GM18507 (cell line): ENCODE measurements around the gene STAB2.

Experiments used
- DNase-seq: peaks from one replicate; pipeline ENCODE4 v3.0.0; 2011; ENCODE audit warnings: low read depth; ENCODE audit not compliant: insufficient read length; ENCODE audit errors: extremely low spot score
- FAIRE-seq: peaks from 2 replicates; lab custom pipeline; 2011; peaks lifted over from hg19 to GRCh38; lab: Jason Lieb, UNC

STAB2 gene

DNA sequence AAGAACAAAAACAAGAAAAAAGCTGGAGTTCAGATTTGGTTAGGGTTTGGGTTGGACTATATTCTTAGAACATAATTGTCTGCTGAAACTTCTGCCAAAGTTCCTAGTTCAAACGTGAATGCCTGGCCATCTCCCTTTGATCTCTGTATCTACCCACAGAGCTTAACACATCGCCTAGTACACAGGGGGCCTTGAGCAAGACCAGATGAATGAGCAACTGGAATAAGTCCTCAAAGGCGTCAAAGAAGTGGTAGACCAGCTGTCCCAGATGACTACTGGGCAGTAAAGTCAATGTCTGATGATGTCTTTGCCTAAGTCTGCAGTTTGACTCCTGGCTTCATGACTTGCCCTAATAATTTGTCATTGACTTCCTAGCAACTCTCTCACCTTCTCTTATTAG lies 13.9 kb upstream of the STAB2 start:
- DNase-seq (no peak), FAIRE-seq (no peak)

DNA sequence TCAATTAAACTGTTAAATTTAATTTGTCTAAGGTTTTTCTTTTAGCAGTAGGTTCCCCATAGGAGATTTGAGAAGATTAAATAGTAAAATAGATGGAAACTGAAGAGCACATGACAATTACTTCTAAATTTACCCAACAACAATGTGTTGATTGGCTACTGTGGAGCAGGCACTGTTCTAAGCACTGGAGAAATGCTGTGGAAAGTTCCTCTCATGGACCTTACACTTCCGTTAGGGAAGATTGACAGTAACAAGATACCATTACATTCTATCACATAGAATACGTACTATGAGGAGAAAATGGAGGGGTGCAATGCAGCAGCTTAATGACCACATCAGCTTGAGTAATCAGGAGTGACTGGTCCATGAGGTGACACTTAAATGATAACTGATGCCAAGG lies 8.1 kb upstream of the STAB2 start:
- DNase-seq (no peak), FAIRE-seq (no peak)

DNA sequence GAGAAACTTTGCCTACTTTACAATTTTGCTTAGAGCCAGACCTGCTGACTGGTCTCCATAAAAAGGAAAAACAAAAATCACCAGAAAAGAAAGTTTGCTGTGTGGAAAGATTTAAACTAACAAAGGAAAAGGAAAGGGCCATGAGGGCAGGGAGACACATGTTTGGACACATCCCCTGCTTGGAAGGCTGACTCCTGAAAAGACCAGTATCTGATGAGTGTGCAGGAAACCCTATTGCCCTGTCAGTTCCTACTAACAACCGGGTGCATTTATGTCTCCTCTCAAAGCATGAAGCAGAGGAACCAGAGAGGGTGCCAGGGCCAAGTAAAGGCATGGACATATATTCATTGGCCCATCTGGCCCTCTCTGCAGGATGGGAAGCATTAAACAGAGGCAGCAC lies 7.0 kb upstream of the STAB2 start:
- DNase-seq (no peak), FAIRE-seq (no peak)

DNA sequence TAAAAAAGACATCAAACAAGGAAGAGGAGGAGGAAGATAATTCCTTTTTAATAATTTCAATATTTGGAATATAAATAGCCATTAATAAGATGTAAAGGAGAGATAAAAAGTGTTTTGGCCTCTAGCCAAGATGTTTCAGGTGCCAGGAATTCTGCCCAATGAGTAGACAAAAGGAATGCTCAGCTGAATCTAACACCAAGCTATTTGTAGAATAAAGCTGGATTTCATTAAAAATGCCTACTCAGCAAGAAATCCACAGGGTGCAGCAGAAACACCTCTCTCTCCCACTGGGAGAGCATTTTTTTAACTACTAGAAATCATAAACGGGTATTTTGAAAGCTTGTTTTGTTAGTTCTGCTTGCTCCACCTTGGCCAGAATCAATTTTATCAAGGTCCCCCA lies 4.1 kb upstream of the STAB2 start:
- no peak for FAIRE-seq
- no peak for DNase-seq

DNA sequence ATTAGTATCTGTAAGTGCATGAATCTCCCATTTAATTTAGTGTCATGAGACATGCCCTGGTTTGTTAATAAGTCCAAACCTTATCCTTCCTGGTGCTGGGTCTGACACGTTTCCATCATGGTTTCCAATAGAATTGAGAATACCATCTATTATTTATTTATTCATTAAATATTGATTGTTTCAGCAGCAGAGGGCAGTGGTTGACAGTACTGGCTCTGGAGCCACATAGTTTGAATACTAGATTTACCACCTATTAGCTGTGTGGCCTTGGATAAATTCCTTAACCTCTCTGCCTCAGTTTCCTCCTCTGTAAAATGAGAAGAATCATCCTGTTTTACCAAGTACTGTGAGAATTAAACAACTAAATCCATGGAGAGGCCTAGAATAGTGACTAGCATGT lies 941 bp upstream of the STAB2 start:
- FAIRE-seq (no peak), DNase-seq (no peak)

DNA sequence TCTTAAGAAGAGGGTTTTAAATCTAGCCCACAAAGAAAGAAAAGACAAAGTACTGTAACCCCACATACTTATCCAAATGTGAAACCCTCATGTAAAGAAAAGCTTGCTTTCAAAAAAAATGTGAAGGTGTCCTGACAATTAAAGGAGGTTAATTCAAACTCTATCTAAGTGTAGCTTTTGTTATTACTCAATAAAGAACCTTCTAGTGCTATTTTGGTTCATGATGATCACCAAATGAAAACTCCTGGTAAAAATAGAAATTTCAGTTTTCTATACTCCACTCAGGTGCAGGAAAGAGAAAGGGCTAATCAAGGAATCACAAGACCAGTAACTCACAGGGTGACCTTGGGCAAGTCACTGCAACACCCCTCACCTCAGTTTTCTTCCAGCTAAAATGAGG lies 1.6 kb downstream of the STAB2 start:
- DNase-seq, result no peak
- no peak for FAIRE-seq

DNA sequence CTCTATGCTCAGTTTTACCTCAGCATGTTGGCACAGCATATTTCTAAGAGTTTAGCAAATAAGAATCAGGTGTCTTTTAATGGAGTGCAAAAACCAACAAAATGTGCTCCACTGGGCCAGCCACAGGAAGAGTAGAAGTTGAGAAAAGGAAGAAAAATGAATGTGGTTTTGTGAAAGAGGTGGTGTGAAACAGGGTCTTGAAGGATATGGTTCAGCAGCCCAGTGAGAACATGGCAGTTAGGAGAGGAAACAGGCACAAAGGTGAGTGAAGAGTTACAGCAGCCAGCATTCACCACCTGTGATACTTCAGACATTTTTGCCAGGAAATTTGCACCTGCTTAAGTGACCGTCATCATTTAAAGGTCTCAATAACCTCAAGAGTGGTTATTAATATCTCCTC lies 2.4 kb downstream of the STAB2 start:
- FAIRE-seq (no peak), DNase-seq (no peak)

DNA sequence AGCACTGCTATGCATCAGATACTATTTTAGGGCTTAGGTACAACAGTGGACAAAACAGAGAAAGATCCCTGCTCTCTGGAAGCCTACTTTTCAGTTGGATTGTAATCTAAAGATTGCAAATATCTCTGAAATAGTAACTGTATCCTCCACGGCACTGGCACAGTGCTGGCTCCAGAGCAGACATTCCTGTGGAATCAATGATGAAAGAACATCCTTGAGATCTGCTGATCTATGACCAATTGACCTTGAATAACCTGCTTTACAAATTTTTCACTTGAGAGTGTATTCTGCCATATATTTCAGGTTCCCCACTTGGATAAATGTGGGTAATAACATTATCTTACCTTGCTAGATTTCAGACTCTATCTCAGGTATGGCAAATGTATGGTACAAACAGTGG lies 3.2 kb downstream of the STAB2 start:
- no peak for DNase-seq
- no peak for FAIRE-seq

DNA sequence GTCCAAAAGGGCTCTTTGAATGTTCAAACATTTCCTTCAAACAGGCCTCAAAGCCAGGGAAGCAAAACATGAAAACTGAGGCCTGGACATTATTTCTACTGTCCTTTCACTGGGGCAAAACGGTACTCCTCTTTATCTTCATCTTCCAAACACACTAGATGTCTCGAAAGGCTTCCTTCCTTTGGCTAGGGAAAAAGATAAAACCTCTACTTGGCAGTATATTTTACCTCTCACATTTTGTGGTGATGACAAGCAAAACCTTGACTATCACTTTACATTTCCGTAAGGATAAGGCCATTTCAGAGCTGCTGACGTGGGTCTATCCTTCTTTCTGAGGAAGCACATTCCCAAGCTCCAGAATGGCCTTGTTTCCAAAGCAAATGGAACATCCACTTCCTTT lies 9.9 kb downstream of the STAB2 start:
- FAIRE-seq, result no peak
- DNase-seq, result no peak

DNA sequence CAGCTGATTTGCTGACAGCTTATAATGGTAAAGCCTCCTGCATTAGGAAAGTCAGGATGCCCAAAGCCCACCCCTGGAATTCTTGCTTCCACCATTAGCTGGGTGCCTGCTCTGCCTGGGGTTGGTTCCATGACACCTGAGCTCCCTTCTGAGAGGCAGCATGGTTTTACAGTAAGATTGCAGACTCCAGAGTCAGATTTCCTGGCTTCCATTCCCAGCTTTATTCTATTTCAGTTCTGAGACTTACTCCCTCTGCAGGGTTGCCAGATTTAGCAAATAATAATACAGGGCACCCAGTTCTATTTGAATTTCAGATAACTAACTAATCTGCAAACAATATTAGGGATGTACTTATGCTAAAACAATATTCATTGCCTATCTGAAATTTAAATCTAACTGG lies 12.2 kb downstream of the STAB2 start:
- FAIRE-seq, result no peak
- no peak for DNase-seq

DNA sequence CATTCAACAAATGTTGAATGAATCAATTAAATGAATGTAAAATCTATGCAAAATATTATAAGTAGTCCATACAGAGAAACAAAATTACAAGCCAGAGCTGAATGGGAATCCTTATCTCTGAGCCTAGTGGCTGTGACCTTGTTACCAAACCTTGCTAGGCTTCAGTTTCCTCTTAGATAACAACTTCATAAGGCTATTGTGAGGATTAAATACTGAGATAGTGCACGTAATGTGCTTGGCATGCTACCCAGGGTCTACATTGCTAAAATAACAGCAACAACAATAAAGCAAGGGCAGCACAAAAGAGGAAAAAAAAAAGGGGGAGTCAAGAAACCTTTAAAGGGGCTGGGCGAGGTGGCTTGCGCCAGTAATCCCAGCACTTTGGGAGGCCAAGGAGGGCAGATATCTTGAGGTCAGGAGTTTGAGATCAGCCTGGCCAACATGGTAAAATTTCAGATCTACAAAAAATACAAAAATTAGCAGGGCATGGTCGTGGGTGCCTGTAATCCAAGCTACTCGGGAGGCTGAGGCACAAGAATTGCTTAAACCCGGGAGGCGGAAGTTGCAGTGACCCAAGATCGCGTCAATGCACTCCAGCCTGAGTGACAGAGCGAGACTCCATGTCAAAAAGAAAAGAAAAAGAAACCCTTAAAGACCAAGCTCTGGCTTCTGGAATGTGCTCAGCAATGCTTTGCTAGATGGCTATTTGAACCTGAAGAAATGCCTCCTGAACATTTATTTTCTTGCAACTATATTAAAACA lies 14.1 kb downstream of the STAB2 start:
- no peak for FAIRE-seq

DNA sequence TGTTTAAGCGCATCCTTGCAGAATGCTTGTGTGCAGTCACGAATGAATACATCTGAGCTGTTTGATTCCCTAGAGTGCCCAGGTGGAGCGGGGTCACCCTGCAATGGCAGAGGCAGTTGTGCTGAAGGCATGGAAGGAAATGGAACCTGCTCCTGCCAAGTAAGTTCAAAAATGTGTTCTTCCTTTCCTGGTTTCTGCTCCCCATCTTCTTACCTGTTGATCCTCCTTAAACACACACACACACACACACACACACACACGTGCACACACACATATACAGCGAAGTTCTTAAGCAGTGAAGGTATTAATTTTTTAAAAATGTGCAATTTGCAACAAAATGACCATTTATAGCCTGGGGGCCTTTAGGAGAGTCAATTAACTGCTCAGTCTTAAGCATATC lies 33.3 kb downstream of the STAB2 start:
- FAIRE-seq (no peak), DNase-seq (no peak)

More for the DNA sequence above, 14.1 kb downstream of the STAB2 start:
- DNase-seq, result no peak

DNA sequence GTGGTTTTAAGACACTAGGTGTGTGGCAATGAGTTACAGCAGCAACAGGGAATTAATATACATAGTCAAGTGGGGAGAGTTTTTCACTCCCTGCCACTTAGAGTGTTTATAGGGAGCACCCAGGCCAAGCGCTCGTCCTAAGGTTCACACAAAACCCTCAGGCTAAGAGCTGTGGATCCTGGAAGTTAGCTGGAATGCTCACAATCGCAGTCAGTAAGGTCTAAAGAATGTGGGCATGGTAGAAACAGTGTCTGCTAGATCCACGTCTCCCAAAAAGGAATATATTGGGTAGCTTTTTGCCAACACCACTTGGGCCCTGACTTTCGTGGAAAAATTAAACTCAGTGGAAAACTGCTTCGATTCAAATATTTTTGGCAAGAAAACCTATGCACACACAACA lies 36.6 kb downstream of the STAB2 start:
- DNase-seq (no peak), FAIRE-seq (no peak)

DNA sequence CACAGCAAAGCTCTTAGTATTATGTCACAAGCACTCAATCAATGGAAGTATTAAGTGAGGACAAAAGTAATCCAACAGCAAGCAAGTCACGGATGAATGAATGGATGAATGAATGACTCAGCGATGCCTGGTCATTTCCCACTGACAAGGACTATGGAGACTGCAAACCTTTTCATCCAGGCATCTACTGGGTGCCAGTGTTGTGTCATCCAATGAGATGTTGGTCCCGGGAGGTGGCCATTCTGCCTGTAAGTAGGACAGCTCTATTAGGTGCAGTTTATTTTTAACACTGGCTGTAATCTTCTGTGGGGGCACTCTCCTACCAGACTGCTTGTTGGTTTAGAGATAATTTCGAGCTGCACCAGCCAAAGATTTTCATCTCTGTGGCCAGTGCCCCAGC lies 39.4 kb downstream of the STAB2 start:
- DNase-seq (no peak), FAIRE-seq (no peak)

DNA sequence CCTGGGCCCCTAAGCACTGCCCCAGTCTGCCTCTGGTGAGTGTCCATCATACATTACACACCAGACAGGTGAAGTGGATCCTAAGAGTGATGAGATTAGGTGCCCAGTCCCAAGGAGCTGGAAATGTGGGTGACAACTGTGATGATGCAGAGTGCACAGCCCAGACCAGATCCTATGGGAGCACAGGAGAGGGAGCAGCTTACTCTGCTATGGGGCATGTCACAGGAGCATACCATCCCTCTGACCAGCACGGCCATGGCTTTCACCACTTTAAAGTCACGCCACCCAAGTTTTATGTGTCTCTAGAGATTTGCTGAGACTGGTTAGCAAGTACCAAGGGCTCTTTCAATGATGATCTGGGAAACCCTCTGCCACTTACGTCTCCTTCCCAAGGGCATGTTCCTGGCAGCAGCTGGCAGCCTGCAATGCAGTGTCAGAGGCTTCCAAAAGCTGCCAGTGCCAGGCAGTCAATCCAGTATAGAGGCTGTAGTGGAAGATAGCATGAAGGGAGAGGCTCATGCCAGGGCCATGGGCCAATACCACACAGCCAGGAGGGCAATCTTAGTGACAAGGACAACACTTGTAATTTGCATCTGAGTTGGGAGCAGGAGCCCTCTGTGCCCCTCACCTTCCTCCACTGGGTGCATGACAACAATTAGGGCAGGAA lies 40.2 kb downstream of the STAB2 start:
- no peak for DNase-seq
- no peak for FAIRE-seq

DNA sequence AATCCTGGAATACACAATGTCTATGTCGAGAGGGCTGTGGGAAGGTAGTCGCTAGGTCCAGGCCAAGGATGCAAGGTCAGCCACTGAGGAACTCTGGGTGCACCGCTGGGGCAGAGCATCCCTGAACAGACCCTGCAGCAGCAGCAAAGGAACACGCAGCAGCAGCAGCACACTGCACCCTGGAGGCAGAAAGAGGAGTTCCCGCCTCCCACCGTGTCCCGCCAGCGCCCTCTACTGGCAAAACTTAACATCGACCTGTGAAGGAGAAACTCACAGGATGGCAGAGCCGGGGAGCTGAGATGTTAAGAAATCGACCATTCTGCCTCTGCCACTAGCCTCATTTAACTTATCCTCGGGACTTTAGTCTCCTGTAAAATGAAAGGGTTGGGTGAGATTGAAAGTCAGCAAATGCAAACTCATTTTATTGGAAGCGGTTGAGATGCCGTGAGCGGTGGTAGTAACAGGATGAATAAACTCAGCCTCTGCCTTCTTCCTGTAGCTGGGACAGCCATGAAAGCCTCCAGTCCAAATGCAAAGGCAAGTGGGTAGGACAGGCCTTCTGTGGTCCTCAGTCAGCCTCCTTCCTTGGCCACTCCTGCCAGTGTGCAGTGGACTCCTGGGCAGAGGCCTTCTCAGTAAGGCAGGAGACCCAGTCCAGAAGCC lies 45.6 kb downstream of the STAB2 start:
- DNase-seq (peak; percentile 74), FAIRE-seq (peak; percentile 91)

DNA sequence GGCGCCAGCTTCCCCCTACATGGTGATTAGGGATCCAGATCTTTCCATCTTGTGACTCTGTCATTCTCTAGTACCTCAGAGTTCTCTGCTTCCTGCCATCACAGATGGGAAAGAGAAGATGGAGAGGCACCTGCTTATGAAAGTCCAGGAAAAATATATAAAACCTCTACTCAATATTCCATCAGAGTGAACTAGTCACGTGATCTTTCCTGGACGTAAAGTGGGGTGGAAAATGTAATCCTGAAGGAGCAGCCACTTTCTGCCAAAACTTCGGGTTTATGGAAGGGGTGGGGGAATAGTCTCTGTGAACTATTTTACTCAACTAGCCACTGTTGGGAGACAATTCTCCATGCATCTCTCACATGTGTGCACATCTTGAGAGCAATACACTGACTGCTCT lies 47.7 kb downstream of the STAB2 start:
- no peak for FAIRE-seq

DNA sequence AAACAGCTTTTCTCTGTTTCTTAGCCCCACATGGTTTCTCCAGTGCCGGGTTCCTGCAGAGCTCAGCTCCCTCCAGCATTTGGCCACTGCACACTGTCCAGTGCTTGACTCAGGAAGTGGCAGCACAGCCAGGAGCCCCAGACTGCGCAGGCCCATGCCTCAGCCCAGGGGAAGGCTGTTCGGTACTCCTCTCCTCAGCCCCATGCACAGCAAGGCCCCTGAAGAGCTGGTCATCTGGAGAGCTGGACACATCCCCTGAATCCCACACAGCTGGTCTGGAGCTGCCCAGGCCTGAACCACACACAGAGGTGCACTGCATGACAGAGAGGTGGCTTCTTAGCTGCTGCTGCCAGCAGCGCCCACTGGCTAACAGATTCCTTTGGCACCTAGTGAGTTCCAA lies 48.3 kb downstream of the STAB2 start:
- DNase-seq (no peak), FAIRE-seq (no peak)

More for the DNA sequence above, 47.7 kb downstream of the STAB2 start:
- DNase-seq, result no peak

DNA sequence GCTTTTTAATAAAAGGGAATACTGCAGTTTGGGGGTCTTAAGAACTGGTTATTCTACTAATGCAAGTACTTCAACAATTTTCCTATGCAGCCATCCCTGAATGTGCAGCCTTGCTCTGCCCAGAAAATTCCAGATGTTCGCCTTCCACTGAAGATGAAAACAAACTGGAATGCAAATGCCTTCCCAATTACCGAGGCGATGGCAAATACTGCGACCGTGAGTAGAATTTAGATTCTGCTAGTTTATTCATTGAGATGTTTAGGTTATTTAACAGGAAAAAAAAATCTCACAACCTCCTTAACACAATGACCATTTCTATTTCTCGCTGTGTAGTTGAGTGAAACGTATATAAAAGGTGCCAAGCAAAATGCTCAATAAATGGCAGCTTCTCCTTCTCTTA lies 49.9 kb downstream of the STAB2 start:
- no peak for FAIRE-seq
- DNase-seq, result no peak

DNA sequence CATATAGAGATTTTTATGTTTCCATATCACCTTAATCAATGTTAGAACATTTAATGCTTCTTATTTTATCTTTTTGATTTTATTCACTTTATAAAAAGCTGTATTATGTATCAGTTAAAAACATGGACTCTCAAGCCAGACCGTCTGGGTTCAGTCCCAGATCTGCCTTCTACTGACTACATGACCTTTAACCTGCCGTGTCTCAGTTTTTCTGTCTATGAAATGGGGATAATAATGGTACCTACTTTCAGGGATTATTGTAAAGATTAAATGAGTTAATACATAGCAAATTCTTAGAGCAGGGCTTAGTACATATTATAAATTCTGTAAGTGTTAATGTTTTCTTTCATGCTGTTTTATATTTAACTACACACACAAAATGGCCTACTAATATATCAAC lies 50.4 kb downstream of the STAB2 start:
- FAIRE-seq (no peak), DNase-seq (no peak)

DNA sequence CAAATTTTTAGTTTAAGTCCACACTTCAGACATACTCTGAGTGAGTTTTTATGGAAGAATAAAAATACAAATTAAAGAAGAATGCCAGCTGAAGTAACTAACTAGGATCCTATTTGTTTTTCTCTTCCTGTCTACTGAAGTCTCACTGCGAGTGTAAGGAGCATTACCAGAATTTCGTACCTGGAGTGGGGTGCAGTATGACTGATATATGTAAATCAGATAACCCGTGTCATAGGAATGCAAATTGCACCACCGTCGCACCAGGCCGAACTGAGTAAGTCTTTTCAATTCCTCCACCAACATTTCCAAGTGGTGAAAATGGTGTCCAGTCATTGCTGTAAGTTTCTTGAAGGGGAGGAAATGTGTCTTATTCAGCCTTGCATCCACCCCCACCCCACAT lies 52.9 kb downstream of the STAB2 start:
- DNase-seq, result no peak
- FAIRE-seq, result no peak
